GM10266 (cell line): ENCODE measurements around the gene PCGF5.

Experiments
- DNase-seq: peaks from one replicate; pipeline ENCODE4 v3.0.0; 2012; ENCODE audit errors: extremely low spot score
- TF ChIP-seq, protein P1 (sequence below): IDR thresholded peaks from 2 replicates; pipeline ENCODE4 v1.5.1; 2012; ENCODE audit warnings: mild to moderate bottlenecking, low read depth; ENCODE audit not compliant: control insufficient read depth, insufficient read depth; ENCODE audit errors: missing control alignments

The PCGF5 gene

DNA sequence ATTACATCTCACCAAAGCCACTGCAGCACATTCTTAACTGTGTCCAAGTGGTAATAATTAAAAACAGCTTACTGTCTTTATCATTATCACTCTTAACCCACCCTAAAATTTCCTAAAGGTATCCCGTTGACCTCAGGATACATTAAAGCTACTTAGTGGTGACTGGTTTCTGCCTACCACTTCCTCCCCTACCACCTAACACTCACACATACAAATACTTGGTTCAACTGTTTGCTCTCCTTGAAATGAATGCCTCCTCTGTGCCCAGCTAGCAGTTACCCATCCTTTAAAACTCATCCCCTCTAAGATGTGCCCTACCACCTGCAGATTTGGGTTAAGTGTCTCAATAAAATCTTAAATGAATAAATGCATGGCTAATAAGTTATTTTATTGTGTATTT lies 7.1 kb downstream of the PCGF5 start:
- TF ChIP-seq, protein P1, sequence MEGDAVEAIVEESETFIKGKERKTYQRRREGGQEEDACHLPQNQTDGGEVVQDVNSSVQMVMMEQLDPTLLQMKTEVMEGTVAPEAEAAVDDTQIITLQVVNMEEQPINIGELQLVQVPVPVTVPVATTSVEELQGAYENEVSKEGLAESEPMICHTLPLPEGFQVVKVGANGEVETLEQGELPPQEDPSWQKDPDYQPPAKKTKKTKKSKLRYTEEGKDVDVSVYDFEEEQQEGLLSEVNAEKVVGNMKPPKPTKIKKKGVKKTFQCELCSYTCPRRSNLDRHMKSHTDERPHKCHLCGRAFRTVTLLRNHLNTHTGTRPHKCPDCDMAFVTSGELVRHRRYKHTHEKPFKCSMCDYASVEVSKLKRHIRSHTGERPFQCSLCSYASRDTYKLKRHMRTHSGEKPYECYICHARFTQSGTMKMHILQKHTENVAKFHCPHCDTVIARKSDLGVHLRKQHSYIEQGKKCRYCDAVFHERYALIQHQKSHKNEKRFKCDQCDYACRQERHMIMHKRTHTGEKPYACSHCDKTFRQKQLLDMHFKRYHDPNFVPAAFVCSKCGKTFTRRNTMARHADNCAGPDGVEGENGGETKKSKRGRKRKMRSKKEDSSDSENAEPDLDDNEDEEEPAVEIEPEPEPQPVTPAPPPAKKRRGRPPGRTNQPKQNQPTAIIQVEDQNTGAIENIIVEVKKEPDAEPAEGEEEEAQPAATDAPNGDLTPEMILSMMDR, result no peak
- no peak for DNase-seq

DNA sequence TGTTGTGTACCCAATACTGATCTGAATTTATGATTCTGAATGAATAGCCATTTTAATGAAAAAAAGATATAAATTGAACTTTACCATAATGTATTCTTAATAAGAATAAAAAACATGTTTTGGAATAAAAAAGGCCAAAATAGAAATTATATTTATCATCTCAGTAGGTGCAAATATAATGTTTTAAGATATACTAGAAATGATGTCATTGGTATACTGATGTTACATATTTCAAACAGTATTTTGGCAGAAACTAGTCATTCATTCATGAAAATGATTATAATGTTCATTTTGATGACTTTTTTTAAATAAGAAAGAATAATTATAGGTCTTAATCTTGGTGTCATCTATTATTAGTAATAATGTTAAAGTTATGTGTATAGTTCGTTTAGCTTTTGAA lies 9.2 kb downstream of the PCGF5 start:
- DNase-seq, result no peak
- TF ChIP-seq, protein P1, result no peak

DNA sequence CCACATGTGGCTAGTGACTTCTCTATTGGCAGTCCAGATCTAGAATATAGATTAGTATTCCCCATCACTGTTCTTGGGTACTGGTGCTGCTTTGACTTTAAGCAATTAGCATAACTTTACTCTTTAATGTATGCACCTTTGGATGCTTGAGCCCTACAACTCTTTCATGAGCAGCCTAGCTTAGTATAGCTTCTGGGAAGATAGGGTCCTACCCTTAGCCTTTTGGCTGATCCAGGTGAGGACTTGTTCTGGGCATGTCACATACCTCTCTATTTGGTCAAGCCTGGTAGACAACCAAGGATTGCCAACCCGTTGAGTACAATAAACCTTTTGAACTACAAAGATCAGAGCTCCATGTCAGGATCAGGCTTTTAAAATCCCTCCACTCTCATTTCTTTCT lies 17.7 kb downstream of the PCGF5 start:
- TF ChIP-seq, protein P1, result no peak
- DNase-seq, result no peak

GRCh38 chr10:91239789-91240188 lies 19.3 kb downstream of the PCGF5 start:
- TF ChIP-seq, protein P1, result no peak
- no peak for DNase-seq

DNA sequence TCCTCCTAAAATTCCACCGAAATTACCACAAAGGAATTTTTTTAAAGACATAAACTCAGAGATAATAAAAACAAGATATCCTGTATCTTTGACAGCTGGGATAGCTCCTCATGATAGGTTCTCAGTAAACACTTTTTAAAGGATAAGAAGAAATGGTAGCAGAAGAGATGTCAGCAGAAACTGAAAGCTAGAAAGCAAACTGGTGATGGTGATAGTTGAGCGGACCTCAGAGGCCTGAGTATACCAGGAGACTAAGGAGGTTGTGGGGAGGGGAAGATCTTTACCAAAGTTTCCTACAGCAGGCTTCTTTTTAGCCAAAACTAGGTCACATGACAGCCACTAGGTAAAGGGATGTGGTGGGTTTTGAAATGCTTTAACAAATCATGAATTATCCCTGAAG lies 22.5 kb downstream of the PCGF5 start:
- no peak for DNase-seq
- TF ChIP-seq, protein P1, result no peak

GRCh38 chr10:91247360-91248111 lies 27.1 kb downstream of the PCGF5 start:
- DNase-seq, result no peak

DNA sequence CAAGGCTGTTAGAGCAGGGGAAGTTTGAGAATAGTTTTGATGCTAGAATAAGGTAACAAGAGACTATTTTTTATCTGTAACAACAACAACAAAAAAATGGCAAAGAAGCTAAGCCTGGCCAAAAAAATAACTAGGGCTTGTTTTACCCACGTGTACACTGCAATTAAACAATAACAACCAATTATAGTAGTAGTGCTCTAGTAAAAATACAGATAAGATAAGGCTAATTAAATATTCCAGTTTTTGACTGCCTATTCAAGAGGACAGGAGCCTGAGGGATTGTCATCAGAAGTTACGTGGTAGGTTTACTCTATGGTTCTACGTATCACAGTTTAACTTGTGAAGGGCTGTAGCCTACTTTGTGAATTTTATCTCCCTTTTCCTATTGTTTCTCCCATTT lies 29.2 kb downstream of the PCGF5 start:
- TF ChIP-seq, protein P1, result no peak
- no peak for DNase-seq

More at GRCh38 chr10:91247360-91248111, 27.1 kb downstream of the PCGF5 start:
- TF ChIP-seq, protein P1, result no peak
